Central memory CD8-positive, alpha-beta T cell (primary cell): Measurements from ENCODE around the gene ARHGAP24.

ENCODE experiments used
- ATAC-seq: fragments of 150-1000 bp; cut with Tn5 transposase; replicated peaks from 2 replicates; pipeline ENCODE4 v1.10.0; 2022; ENCODE audit warnings: mild to moderate bottlenecking, moderate FRiP score, moderate number of reproducible peaks; ENCODE audit not compliant: poor library complexity, severe bottlenecking; ENCODE audit errors: extremely low read depth
- DNase-seq, 2 donors: peaks; one replicate each; pipeline ENCODE4 v3.0.0; 2021; ENCODE audit warnings: low spot score in 2 of 2
- H3K27ac Mint-ChIP-seq: one replicate; pipeline ENCODE4 v1.8.0; 2022; ENCODE audit warnings: low read depth, mild to moderate bottlenecking, moderate library complexity, mixed read lengths
- H3K27me3 Mint-ChIP-seq: one replicate; pipeline ENCODE4 v1.8.0; 2022; ENCODE audit warnings: mixed read lengths
- H3K36me3 Mint-ChIP-seq: one replicate; pipeline ENCODE4 v1.8.0; 2022; ENCODE audit warnings: mild to moderate bottlenecking, moderate library complexity, mixed read lengths; ENCODE audit not compliant: insufficient read depth
- H3K4me1 Mint-ChIP-seq: one replicate; pipeline ENCODE4 v1.8.0; 2022; ENCODE audit warnings: mixed read lengths
- H3K4me3 Mint-ChIP-seq: one replicate; pipeline ENCODE4 v1.8.0; 2022; ENCODE audit warnings: mild to moderate bottlenecking, moderate library complexity, mixed read lengths
- H3K9me3 Mint-ChIP-seq: one replicate; pipeline ENCODE4 v1.8.0; 2022; ENCODE audit warnings: mixed read lengths

Gene ARHGAP24

DNA sequence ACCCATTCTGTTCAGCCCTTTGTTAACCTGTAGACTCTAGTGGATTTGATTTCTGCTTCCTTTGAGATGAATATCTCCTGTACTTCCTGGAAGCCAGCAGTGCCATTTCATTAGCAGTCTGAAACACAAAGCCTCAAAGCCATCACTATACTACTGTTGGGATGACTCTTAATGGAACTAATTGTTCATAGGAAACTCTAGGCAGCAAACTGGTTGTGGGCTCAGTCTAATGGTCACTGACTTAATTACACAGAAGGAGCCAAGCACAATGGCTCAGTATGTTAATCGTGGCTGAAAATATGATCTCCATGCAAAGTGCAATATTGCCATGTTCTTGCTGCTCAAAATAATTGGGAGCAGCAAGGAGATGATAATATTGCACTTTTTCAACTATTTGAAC is 262.3 kb downstream of the ARHGAP24 start:
- DNase-seq: no peak
- Mint-ChIP-seq H3K27ac (no peak overlapping the region), H3K36me3 (peaks cover 2% of the 10 kb centered on the region), H3K4me3 (no peak overlapping the region), H3K27me3 (no peaks in the 10 kb centered on the region), H3K4me1 (no peaks in the 10 kb centered on the region), H3K9me3 (peaks cover 29% of the 10 kb centered on the region)
- ATAC-seq: no peak

DNA sequence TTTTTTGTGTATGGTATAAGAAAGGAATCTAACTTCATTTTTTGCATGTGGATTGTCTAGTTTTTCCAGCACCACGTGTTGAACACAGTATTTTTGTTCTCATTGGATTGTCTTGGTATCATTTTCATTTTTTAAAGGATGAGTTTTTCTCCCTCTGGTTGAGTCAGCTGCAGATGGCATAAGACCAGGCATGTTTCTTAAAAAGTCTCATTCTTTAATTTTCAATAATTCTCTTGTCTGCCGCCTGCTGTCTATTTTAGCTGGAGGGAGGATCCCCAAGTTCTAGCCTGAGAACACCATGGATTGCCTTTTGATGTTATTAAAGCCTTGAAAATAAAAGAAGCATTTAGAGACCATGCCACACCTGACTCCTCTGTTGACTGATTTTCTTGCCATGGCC is 263.8 kb downstream of the ARHGAP24 start:
- ATAC-seq: no peak
- peaks cover 2% of the 10 kb centered on the region for H3K36me3 Mint-ChIP-seq
- H3K9me3 Mint-ChIP-seq: peaks cover 35% of the 10 kb centered on the region
- no peak overlapping the region for H3K27ac Mint-ChIP-seq
- H3K27me3 Mint-ChIP-seq: no peaks in the 10 kb centered on the region
- DNase-seq: no peak
- H3K4me1 Mint-ChIP-seq: no peaks in the 10 kb centered on the region
- H3K4me3 Mint-ChIP-seq: no peak overlapping the region

DNA sequence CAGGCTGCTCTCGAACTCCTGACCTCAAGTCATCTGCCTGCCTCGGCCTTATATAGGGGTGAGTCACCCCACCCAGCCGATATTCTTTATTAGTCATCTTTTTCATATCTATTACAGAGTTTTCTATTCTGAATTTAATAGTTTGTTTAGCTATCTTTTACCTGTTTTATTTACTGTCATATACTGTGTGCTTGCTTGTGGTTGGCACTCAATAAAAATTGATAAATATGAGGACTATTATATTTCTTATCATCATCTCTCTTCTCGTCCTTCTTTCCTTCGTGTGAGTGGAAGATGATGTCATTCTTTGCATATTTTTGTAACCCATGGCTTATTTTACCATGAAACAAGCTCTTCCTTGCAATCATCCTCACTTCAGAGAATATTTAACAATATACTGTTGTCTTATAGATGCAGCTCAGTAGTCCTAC is 265.5 kb downstream of the ARHGAP24 start:
- peaks cover 2% of the 10 kb centered on the region for H3K36me3 Mint-ChIP-seq
- no peaks in the 10 kb centered on the region for H3K4me1 Mint-ChIP-seq
- H3K4me3 Mint-ChIP-seq: no peak overlapping the region
- no peak overlapping the region for H3K27ac Mint-ChIP-seq
- H3K27me3 Mint-ChIP-seq: no peaks in the 10 kb centered on the region
- ATAC-seq (no peak), DNase-seq (no peak)
- peaks cover 29% of the 10 kb centered on the region for H3K9me3 Mint-ChIP-seq

DNA sequence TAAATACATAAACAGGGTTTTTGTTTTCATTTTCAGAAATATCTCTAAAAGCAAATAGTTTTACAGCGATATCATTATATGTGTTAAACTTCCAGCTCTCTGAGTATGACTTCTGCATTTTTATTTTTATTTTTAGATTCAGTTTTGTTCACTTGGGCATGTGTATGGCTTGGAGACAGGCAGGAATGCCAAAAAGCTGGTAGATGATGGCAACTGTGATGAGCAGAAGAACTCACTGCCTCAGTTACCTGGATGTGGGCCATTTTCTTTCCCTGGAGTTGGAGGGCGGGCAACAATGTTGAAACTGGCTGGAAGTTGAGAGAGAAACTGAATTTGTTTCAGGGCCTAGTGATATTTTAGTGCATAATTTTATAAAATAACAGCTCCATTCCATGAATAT is 266.4 kb downstream of the ARHGAP24 start:
- peaks cover 2% of the 10 kb centered on the region for H3K36me3 Mint-ChIP-seq
- H3K27ac Mint-ChIP-seq: no peak overlapping the region
- no peaks in the 10 kb centered on the region for H3K4me1 Mint-ChIP-seq
- ATAC-seq (no peak), DNase-seq (no peak)
- no peak overlapping the region for H3K4me3 Mint-ChIP-seq
- H3K27me3 Mint-ChIP-seq: no peaks in the 10 kb centered on the region
- peaks cover 22% of the 10 kb centered on the region for H3K9me3 Mint-ChIP-seq

DNA sequence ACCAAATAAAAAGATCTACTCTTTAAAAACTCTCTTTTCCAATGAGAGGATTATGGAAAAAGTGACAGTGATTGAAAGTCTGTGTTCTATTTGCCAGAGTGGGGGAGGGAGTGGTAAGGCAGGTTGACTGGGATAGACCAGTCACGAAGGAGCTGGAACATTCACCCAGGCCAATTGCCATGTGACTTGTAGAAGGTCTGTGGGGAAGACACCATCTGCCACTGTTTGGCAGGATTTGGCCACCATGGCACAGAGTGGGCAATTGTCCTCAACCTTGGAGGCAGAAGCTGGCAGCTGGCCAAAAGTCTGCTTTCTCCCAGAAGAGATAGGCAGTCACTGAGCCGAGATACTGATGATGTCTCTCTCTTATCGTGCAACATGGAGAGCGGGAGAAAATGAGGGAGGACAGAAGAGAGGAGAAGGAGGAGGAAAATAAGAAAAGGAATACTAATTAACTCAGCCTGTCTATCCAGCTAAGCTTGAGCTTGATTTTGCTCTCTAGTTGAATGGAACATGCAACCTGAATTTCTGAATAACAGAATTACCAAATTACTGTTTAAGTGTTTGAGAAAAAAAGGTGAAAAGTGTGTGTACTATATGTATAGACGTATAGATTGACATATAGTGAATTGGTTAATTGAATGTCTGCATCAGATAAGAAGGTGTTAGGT is 267.1 kb downstream of the ARHGAP24 start:
- Mint-ChIP-seq H3K4me3 (no peak overlapping the region), H3K36me3 (peaks cover 2% of the 10 kb centered on the region), H3K27me3 (no peaks in the 10 kb centered on the region), H3K27ac (no peak overlapping the region), H3K4me1 (no peaks in the 10 kb centered on the region), H3K9me3 (peaks cover 22% of the 10 kb centered on the region)
- DNase-seq: no peak
- no peak for ATAC-seq

DNA sequence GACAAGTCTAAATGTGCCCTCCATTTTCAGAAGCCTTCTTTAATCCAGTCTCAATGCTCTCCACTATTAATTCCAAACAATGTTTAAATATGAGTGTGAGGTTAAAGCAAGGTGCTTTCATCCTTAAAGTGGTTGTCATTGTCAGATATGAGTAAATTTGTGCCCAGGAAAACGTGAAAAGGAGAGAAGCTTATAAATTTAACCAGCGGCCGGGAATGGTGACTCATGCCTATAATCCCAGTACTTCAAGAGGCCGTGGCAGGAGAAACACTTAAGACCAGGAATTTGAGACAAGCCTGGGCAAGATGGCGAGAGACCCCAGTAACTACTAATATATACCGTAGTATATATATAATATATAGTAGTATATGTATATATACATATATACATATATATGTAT is 270.0 kb downstream of the ARHGAP24 start:
- no peak overlapping the region for H3K4me3 Mint-ChIP-seq
- H3K27ac Mint-ChIP-seq: no peak overlapping the region
- no peaks in the 10 kb centered on the region for H3K4me1 Mint-ChIP-seq
- ATAC-seq (no peak), DNase-seq (no peak)
- no peaks in the 10 kb centered on the region for H3K27me3 Mint-ChIP-seq
- H3K36me3 Mint-ChIP-seq: no peaks in the 10 kb centered on the region
- peaks cover 17% of the 10 kb centered on the region for H3K9me3 Mint-ChIP-seq

DNA sequence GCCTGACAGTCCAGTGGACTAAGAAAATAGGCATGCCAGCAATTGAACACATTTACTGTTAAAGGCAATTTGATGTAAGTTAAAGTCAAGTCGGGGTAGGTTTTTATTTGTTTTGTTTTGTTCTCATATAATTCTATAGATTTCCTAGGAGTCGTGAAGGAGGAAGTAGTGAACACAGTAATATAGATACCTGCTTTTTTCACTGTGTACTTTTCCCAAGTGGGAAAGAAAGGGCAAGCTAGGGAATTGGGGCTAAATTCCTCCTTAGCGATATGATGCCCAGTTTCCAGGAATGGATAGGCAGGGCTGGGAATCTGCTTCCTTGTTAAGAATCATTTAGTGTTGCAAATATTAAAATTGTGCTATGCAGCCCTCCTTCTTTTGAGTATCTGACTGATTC is 271.0 kb downstream of the ARHGAP24 start:
- H3K9me3 Mint-ChIP-seq: peaks cover 17% of the 10 kb centered on the region
- H3K36me3 Mint-ChIP-seq: no peaks in the 10 kb centered on the region
- no peak for DNase-seq
- H3K27ac Mint-ChIP-seq: no peak overlapping the region
- H3K4me1 Mint-ChIP-seq: no peaks in the 10 kb centered on the region
- no peak overlapping the region for H3K4me3 Mint-ChIP-seq
- H3K27me3 Mint-ChIP-seq: no peaks in the 10 kb centered on the region
- no peak for ATAC-seq

DNA sequence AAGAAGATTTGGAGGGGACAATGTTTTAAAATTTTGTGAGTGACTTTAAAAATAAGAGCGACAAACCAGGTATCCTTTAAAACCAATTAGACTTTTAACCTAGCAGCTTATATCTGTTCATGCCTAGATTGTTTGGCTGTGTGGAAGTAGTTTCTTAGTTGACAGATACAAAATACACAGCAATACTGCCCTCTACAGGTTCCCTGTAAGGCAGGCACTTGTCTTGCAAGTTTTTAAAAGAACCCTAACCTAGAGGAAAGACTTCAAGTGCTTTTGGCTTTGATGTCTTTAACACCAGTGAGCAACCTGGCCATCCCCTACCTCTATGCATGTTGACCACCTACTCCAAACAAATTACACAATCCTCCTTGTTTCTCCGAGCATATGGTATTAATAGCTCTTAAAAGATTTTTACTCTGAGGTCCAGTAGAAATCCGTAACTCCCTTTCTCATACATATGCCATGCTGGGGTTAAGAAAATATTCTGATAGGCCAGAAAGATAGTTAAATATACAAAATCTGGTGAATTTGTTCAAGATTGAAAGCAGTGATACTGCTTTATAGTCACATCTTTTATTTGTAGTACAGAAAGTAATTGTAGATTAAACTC is 273.0 kb downstream of the ARHGAP24 start:
- no peaks in the 10 kb centered on the region for H3K27me3 Mint-ChIP-seq
- H3K36me3 Mint-ChIP-seq: no peaks in the 10 kb centered on the region
- no peak overlapping the region for H3K27ac Mint-ChIP-seq
- ATAC-seq (no peak), DNase-seq (no peak)
- peaks cover 2% of the 10 kb centered on the region for H3K9me3 Mint-ChIP-seq
- H3K4me1 Mint-ChIP-seq: no peaks in the 10 kb centered on the region
- H3K4me3 Mint-ChIP-seq: no peak overlapping the region

DNA sequence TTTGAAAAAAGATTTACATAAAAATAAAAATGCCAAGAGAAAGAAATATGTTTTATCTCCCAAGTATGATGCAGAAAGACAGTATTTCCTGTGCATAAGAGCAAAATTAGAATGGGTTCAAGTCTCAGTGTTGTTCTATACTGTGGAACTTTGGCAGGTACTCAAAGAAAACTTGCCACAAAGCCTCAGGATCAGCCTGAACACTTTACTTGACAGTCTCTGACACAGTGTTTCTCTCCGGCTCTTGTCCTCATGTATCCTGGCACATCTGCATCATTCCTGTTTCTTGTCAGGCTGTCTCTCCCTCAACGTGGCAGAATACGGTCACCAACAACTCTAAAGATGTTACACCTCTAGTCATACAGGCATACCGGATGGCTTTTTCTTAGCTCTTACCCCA is 273.7 kb downstream of the ARHGAP24 start:
- Mint-ChIP-seq H3K4me3 (no peak overlapping the region), H3K4me1 (no peaks in the 10 kb centered on the region), H3K27me3 (no peaks in the 10 kb centered on the region), H3K27ac (no peak overlapping the region), H3K9me3 (no peaks in the 10 kb centered on the region), H3K36me3 (no peaks in the 10 kb centered on the region)
- no peak for ATAC-seq
- DNase-seq: no peak

DNA sequence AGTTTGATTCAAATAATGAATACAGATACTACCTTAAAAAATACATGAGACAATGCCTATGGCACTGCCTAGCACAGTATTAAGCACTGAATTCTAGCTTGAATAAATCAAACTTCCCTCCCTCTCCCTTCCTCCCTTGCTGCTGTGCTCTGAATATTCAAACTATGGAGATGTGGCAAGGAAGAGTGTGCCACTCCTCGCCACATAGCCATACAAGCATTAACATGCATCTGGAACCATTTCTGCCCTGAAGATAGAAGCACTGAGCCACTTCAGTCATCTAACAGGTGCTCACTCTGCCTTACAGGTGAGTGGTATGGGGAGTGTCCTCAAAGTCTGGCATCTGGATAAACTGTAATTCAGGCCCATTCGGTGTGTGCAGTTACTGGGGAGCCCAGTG is 276.9 kb downstream of the ARHGAP24 start:
- H3K4me3 Mint-ChIP-seq: no peak overlapping the region
- no peaks in the 10 kb centered on the region for H3K27me3 Mint-ChIP-seq
- no peaks in the 10 kb centered on the region for H3K4me1 Mint-ChIP-seq
- peaks cover 5% of the 10 kb centered on the region for H3K9me3 Mint-ChIP-seq
- H3K27ac Mint-ChIP-seq: no peak overlapping the region
- no peaks in the 10 kb centered on the region for H3K36me3 Mint-ChIP-seq
- ATAC-seq: no peak
- no peak for DNase-seq

DNA sequence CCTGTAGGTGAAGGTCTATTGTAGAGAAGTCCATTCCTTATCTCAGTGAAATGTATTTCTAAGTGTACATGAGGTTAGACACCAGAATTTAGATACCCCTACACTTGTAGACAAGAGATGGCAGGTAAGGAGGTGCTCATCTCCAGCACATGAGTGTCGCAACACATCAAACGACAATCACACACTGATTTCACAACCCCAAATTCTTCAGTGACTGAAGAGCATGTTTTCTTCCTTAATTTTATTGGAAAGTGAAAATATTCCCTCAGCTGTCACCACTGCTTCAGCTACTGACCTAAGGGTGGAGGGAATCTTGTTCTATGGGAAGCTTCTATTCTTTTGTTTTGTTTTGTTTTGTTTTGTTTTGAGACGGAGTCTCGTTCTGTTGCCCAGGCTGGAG is 280.3 kb downstream of the ARHGAP24 start:
- ATAC-seq: no peak
- Mint-ChIP-seq H3K4me3 (no peak overlapping the region), H3K27ac (no peak overlapping the region), H3K27me3 (no peaks in the 10 kb centered on the region), H3K36me3 (no peaks in the 10 kb centered on the region), H3K4me1 (no peaks in the 10 kb centered on the region), H3K9me3 (peaks cover 20% of the 10 kb centered on the region)
- no peak for DNase-seq

DNA sequence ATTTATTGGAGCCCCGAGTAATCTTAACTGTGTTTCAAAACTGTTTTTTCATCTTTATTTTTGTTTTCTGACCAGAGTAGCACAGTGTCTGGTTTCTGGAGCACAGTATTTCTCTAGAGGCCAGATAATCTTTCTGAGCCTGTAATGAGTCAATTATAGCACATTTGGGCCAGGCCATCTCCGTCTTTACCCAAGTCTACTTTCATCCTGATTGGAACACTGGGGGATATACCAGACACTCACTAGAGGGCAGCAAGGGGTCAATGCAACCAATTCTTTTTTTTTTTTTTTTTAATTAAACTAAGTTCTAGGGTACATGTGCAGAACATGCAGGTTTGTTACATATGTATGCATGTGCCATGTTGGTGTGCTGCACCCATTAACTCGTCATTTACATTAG is 282.0 kb downstream of the ARHGAP24 start:
- Mint-ChIP-seq H3K36me3 (no peaks in the 10 kb centered on the region), H3K9me3 (peaks cover 20% of the 10 kb centered on the region), H3K4me1 (no peaks in the 10 kb centered on the region), H3K4me3 (no peak overlapping the region), H3K27ac (no peak overlapping the region), H3K27me3 (no peaks in the 10 kb centered on the region)
- DNase-seq: no peak
- no peak for ATAC-seq

DNA sequence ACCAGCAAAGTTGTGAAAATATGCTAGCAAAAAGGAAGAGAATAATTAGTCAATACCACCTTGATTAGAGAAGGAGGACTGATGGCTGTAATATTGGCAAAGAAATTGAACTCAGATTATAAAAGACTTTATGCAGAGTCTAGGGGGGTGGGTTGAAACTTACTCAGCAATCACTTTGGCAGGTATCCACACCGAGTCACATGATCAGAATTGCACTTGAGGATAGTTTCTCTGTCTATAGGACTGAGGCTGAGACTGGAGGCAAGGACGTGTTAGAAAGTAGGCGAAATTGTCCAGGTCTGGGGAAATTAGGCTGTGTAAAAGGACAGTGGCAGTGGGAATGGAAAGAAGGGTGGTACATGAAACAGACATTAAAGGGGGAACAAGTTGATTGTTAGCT is 284.4 kb downstream of the ARHGAP24 start:
- Mint-ChIP-seq H3K36me3 (no peaks in the 10 kb centered on the region), H3K9me3 (peaks cover 15% of the 10 kb centered on the region), H3K27me3 (no peaks in the 10 kb centered on the region), H3K4me1 (no peaks in the 10 kb centered on the region), H3K4me3 (no peak overlapping the region), H3K27ac (no peak overlapping the region)
- ATAC-seq: no peak
- no peak for DNase-seq
